ENCODE measurements around the gene KLLN. TPM values are rescaled to one million over a fixed set of nuclear protein-coding genes. Genes with fewer than 3 reads are reported as not detected.

The KLLN gene
- total and polyA plus RNA-seq, 9 of the 15 experiments (the other 6 are each of a cell fraction or from before 2014, with no cell fraction given) = 0.07 to 0.40 (median 0.25) TPM

DNA sequence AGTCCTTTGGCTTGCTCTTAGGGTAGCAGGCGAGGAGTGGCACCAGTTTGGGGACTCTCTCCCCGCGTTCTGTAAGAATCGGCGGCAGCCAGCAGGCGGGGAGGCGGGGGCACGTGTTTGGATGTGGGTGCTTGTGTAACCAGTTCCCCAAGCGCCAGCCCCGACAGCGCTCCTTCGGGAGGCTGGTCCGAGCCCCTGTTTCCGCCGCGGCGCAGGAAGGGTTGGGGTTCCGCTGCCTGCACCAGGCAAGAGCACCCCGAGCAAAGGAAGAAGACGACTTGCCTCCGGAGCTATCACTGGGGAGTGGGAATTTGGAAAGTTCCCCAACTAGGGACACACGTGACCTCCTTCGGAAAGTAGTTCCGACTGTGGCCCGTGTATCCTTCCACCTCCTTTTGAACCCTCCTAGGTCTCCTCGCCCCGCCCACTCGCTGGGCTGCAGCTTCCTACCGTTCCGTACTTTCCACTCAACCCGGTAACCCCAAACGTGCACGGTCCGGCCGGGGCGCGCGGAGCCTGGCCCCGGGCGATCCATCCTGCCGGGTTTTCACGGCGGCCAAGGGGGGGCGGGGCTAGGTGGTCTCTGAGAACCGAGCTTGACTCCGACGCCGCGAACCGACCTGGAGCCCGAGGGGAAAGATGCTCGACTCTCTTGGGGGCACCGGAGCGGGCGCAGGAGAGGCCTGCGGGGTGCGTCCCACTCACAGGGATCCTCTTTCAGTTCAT lies 1.2 kb downstream of the KLLN start (continued):
- TF ChIP-seq, protein P1, sequence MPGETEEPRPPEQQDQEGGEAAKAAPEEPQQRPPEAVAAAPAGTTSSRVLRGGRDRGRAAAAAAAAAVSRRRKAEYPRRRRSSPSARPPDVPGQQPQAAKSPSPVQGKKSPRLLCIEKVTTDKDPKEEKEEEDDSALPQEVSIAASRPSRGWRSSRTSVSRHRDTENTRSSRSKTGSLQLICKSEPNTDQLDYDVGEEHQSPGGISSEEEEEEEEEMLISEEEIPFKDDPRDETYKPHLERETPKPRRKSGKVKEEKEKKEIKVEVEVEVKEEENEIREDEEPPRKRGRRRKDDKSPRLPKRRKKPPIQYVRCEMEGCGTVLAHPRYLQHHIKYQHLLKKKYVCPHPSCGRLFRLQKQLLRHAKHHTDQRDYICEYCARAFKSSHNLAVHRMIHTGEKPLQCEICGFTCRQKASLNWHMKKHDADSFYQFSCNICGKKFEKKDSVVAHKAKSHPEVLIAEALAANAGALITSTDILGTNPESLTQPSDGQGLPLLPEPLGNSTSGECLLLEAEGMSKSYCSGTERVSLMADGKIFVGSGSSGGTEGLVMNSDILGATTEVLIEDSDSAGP (CRISPR knock-in tag; IDR thresholded peaks at IDR 0.05) = no peak
- TF ChIP-seq ZNF354B (CRISPR knock-in tag; IDR thresholded peaks at IDR 0.05) = no peak
- no peak for TF ChIP-seq ELF2 (CRISPR knock-in tag; IDR thresholded peaks at IDR 0.05)
- TF ChIP-seq, protein P2, sequence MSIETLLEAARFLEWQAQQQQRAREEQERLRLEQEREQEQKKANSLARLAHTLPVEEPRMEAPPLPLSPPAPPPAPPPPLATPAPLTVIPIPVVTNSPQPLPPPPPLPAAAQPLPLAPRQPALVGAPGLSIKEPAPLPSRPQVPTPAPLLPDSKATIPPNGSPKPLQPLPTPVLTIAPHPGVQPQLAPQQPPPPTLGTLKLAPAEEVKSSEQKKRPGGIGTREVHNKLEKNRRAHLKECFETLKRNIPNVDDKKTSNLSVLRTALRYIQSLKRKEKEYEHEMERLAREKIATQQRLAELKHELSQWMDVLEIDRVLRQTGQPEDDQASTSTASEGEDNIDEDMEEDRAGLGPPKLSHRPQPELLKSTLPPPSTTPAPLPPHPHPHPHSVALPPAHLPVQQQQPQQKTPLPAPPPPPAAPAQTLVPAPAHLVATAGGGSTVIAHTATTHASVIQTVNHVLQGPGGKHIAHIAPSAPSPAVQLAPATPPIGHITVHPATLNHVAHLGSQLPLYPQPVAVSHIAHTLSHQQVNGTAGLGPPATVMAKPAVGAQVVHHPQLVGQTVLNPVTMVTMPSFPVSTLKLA (conservative IDR thresholded peaks at IDR 0.05) = peak; percentile 81 to 84
- 0 out of 2 replicates have a peak, but pooled peaks have one; percentile 26 for TF ChIP-seq ZNF282 (CRISPR knock-in tag; IDR thresholded peaks at IDR 0.05)
- TF ChIP-seq, protein P3, sequence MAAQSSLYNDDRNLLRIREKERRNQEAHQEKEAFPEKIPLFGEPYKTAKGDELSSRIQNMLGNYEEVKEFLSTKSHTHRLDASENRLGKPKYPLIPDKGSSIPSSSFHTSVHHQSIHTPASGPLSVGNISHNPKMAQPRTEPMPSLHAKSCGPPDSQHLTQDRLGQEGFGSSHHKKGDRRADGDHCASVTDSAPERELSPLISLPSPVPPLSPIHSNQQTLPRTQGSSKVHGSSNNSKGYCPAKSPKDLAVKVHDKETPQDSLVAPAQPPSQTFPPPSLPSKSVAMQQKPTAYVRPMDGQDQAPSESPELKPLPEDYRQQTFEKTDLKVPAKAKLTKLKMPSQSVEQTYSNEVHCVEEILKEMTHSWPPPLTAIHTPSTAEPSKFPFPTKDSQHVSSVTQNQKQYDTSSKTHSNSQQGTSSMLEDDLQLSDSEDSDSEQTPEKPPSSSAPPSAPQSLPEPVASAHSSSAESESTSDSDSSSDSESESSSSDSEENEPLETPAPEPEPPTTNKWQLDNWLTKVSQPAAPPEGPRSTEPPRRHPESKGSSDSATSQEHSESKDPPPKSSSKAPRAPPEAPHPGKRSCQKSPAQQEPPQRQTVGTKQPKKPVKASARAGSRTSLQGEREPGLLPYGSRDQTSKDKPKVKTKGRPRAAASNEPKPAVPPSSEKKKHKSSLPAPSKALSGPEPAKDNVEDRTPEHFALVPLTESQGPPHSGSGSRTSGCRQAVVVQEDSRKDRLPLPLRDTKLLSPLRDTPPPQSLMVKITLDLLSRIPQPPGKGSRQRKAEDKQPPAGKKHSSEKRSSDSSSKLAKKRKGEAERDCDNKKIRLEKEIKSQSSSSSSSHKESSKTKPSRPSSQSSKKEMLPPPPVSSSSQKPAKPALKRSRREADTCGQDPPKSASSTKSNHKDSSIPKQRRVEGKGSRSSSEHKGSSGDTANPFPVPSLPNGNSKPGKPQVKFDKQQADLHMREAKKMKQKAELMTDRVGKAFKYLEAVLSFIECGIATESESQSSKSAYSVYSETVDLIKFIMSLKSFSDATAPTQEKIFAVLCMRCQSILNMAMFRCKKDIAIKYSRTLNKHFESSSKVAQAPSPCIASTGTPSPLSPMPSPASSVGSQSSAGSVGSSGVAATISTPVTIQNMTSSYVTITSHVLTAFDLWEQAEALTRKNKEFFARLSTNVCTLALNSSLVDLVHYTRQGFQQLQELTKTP (IDR thresholded peaks at IDR 0.05; ENCODE audit: low read depth in 1 of 2, partially characterized antibody in 2 of 2) = peak; percentile 43 to 52
- TF ChIP-seq LEF1 (IDR thresholded peaks at IDR 0.05) = 0 out of 2 replicates have a peak, but pooled peaks have one; percentile 36
- no peak for TF ChIP-seq ZBTB49 (CRISPR knock-in tag; IDR thresholded peaks at IDR 0.05; ENCODE audit: borderline replicate concordance)
- no peak for TF ChIP-seq ZNF23 (CRISPR knock-in tag; IDR thresholded peaks at IDR 0.05)
- TF ChIP-seq EZH2 (IDR thresholded peaks at IDR 0.05; ENCODE audit: borderline replicate concordance, low read depth, low read length) = no peak
- TF ChIP-seq ZNF445 (CRISPR knock-in tag; IDR thresholded peaks at IDR 0.05; ENCODE audit: low read depth) = no peak
- peak; percentile 83 for TF ChIP-seq RB1 (IDR thresholded peaks at IDR 0.05; ENCODE audit: low read depth)
- no peak for TF ChIP-seq MAFK (IDR thresholded peaks at IDR 0.05; ENCODE audit: low read length)
- peak in 1 of 2 experiments; percentile 67; a peak in 1 of 4 replicates for TF ChIP-seq NONO (IDR thresholded peaks at IDR 0.05; ENCODE audit: low read depth in 2 of 2, low read length in 1 of 2)
- peak; percentile 69; the same call in 1 of the 2 replicates for TF ChIP-seq GATAD2A (IDR thresholded peaks at IDR 0.05)
- no peak for TF ChIP-seq BDP1 (IDR thresholded peaks at IDR 0.05; ENCODE audit: insufficient read depth, insufficient read length)
